IMR-90 (cell line): ENCODE measurements around the gene PIK3C3. TPM values are rescaled to one million over a fixed set of nuclear protein-coding genes. Genes with fewer than 3 reads are reported as not detected.

Experiments used
- ATAC-seq: fragments of 200-7000 bp; cut with Tn5 transposase; 2 replicates; pipeline ENCODE4 v1.9.1; 2020; ENCODE audit warnings: low read depth, mild to moderate bottlenecking, moderate library complexity
- BruUV-seq: library from RNA; stranded (reverse); fragments of 400-500 nt; replicated peaks from 2 replicates; lab custom pipeline; 2021; lab: Mats Ljungman, UMichigan
- CTCF ChIA-PET: fragments of 300-600 bp; formaldehyde crosslinking; extraction: SDS; loops from one replicate; lab custom pipeline; 2021; ENCODE audit warnings: antibody characterized with exemption; lab: Yijun Ruan, JAX
- POLR2A ChIA-PET: fragments of 300-600 bp; sonication (Branson Sonifier 250); formaldehyde crosslinking; loops from one replicate; lab custom pipeline; 2022; ENCODE audit warnings: antibody characterized with exemption; ENCODE audit not compliant: unreplicated experiment; lab: Charles Lee
- DNase-seq: peaks from one replicate; pipeline ENCODE4 v3.0.0; 2013
- H2AFZ ChIP-seq: replicated peaks from 2 replicates; pipeline ENCODE3; 2013; ENCODE audit warnings: low read length, mild to moderate bottlenecking; ENCODE audit not compliant: poor library complexity
- H2AK5ac ChIP-seq: 2 replicates; pipeline ENCODE4 v1.6.1; 2013; ENCODE audit warnings: low read depth, low read length, inconsistent platforms
- H2AK9ac ChIP-seq: replicated peaks from 2 replicates; pipeline ENCODE3; 2013; ENCODE audit warnings: mild to moderate bottlenecking, low read depth, low read length, moderate library complexity; ENCODE audit not compliant: poor library complexity
- H2BK120ac ChIP-seq: 2 replicates; pipeline ENCODE4 v1.6.1; 2013; ENCODE audit warnings: low read depth, low read length, inconsistent platforms
- H2BK15ac ChIP-seq: 3 replicates; pipeline ENCODE4 v1.6.1; 2013; ENCODE audit warnings: low read depth, low read length, inconsistent platforms
- H2BK20ac ChIP-seq: 2 replicates; pipeline ENCODE4 v1.6.1; 2013; ENCODE audit warnings: low read depth, mild to moderate bottlenecking, inconsistent platforms, low read length, moderate library complexity
- H2BK5ac ChIP-seq: 2 replicates; pipeline ENCODE4 v1.6.1; 2013; ENCODE audit warnings: mild to moderate bottlenecking, low read depth, low read length, inconsistent platforms; ENCODE audit not compliant: poor library complexity, severe bottlenecking
- H3K14ac ChIP-seq: replicated peaks from 2 replicates; pipeline ENCODE4 v1.6.1; 2013; ENCODE audit warnings: low read depth, low read length, inconsistent platforms
- H3K18ac ChIP-seq: 2 replicates; pipeline ENCODE4 v1.6.1; 2013; ENCODE audit warnings: low read depth, low read length, control low read depth
- H3K23ac ChIP-seq: 2 replicates; pipeline ENCODE4 v1.6.1; 2013; ENCODE audit warnings: low read depth, low read length, inconsistent platforms
- H3K27ac ChIP-seq: 2 replicates; pipeline ENCODE4 v1.5.1; 2013; ENCODE audit warnings: mild to moderate bottlenecking, control low read depth, low read length; ENCODE audit not compliant: insufficient read depth
- H3K27me3 ChIP-seq: 2 replicates; pipeline ENCODE4 v1.6.1; 2013; ENCODE audit warnings: low read length; ENCODE audit not compliant: control insufficient read depth, insufficient read depth
- H3K36me3 ChIP-seq: 2 replicates; pipeline ENCODE4 v1.6.1; 2013; ENCODE audit warnings: low read length, mixed read lengths; ENCODE audit not compliant: control insufficient read depth, insufficient read depth
- H3K4ac ChIP-seq: 2 replicates; pipeline ENCODE4 v1.6.1; 2013; ENCODE audit warnings: low read depth, low read length, inconsistent platforms
- H3K4me1 ChIP-seq: 2 replicates; pipeline ENCODE4 v1.6.1; 2013; ENCODE audit warnings: low read length, mixed read lengths; ENCODE audit not compliant: control insufficient read depth, insufficient read depth
- H3K4me2 ChIP-seq: 2 replicates; pipeline ENCODE4 v1.6.1; 2013; ENCODE audit warnings: low read depth, mild to moderate bottlenecking, control low read depth, low read length, moderate library complexity
- H3K4me3 ChIP-seq: 2 replicates; pipeline ENCODE4 v1.5.1; 2013; ENCODE audit warnings: low read depth, mild to moderate bottlenecking, control low read depth, low read length, moderate library complexity; ENCODE audit not compliant: insufficient read depth
- H3K56ac ChIP-seq: 2 replicates; pipeline ENCODE4 v1.6.1; 2013; ENCODE audit warnings: low read length, inconsistent platforms; ENCODE audit not compliant: insufficient read depth; ENCODE audit errors: extremely low read depth
- H3K79me1 ChIP-seq, 2 experiments: 2 replicates each; pipeline ENCODE4 v1.6.1; 2013; ENCODE audit warnings: low read length in 2 of 2, inconsistent platforms in 1 of 2, low read depth in 1 of 2
- H3K9ac ChIP-seq: 2 replicates; pipeline ENCODE4 v1.6.1; 2013; ENCODE audit warnings: low read depth, low read length, control low read depth
- H3K9me1 ChIP-seq: 2 replicates; pipeline ENCODE4 v1.6.1; 2013; ENCODE audit warnings: low read length, inconsistent platforms; ENCODE audit not compliant: insufficient read depth
- H3K9me3 ChIP-seq: 2 replicates; pipeline ENCODE4 v1.6.1; 2013; ENCODE audit warnings: low read length; ENCODE audit not compliant: control insufficient read depth, insufficient read depth
- H4K20me1 ChIP-seq: 2 replicates; pipeline ENCODE4 v1.6.1; 2013; ENCODE audit warnings: low read length, inconsistent platforms; ENCODE audit not compliant: insufficient read depth
- H4K5ac ChIP-seq: 2 replicates; pipeline ENCODE4 v1.6.1; 2013; ENCODE audit warnings: mild to moderate bottlenecking, low read depth, low read length, control low read depth
- H4K8ac ChIP-seq, 2 experiments: 2 replicates each; pipeline ENCODE4 v1.6.1; 2013; ENCODE audit warnings: low read depth in 2 of 2, low read length in 2 of 2, control low read depth in 1 of 2, inconsistent platforms in 1 of 2
- H4K91ac ChIP-seq: 2 replicates; pipeline ENCODE4 v1.6.1; 2013; ENCODE audit warnings: low read depth, low read length, inconsistent platforms; ENCODE audit not compliant: insufficient read depth
- BHLHE40 ChIP-seq: fragments of 150-350 bp; IDR thresholded peaks from 2 replicates; pipeline ENCODE4 v1.6.1; 2016; ENCODE audit warnings: mild to moderate bottlenecking, low read depth, low read length
- CEBPB ChIP-seq: IDR thresholded peaks from 2 replicates; pipeline ENCODE4 v1.6.1; 2012; ENCODE audit warnings: low read depth, low read length, improper control_type of control experiment
- CHD1 ChIP-seq: IDR thresholded peaks from 2 replicates; pipeline ENCODE4 v1.6.1; 2012; ENCODE audit warnings: low read depth, low read length, improper control_type of control experiment
- CTCF ChIP-seq: conservative IDR thresholded peaks from 2 replicates; pipeline ENCODE4 v1.5.1; 2012; ENCODE audit warnings: mild to moderate bottlenecking, low read depth, low read length, improper control_type of control experiment
- ELK1 ChIP-seq: fragments of 150-350 bp; IDR thresholded peaks from 2 replicates; pipeline ENCODE4 v1.6.1; 2016; ENCODE audit warnings: low read depth, mild to moderate bottlenecking, low read length, moderate library complexity, borderline replicate concordance
- FOS ChIP-seq: fragments of 150-350 bp; IDR thresholded peaks from 2 replicates; pipeline ENCODE4 v1.6.1; 2016; ENCODE audit warnings: low read depth, low read length
- MAFK ChIP-seq: IDR thresholded peaks from 2 replicates; pipeline ENCODE4 v1.6.1; 2012; ENCODE audit warnings: low read depth, low read length, improper control_type of control experiment
- MAZ ChIP-seq: IDR thresholded peaks from 2 replicates; pipeline ENCODE4 v1.6.1; 2012; ENCODE audit warnings: low read depth, mild to moderate bottlenecking, low read length, improper control_type of control experiment, moderate library complexity, borderline replicate concordance
- MXI1 ChIP-seq: IDR thresholded peaks from 2 replicates; pipeline ENCODE4 v1.6.1; 2012; ENCODE audit warnings: low read depth, mild to moderate bottlenecking, low read length, moderate library complexity, borderline replicate concordance
- NFE2L2 ChIP-seq: fragments of 150-350 bp; IDR thresholded peaks from 2 replicates; pipeline ENCODE4 v1.6.1; 2016; ENCODE audit warnings: low read depth, mild to moderate bottlenecking, low read length
- POLR2A ChIP-seq: IDR thresholded peaks from 2 replicates; pipeline ENCODE4 v1.6.1; 2012; ENCODE audit warnings: mild to moderate bottlenecking, low read depth, low read length
- RAD21 ChIP-seq: IDR thresholded peaks from 2 replicates; pipeline ENCODE4 v1.6.1; 2012; ENCODE audit warnings: low read length, improper control_type of control experiment
- RCOR1 ChIP-seq: IDR thresholded peaks from 2 replicates; pipeline ENCODE4 v1.6.1; 2012; ENCODE audit warnings: mild to moderate bottlenecking, low read length, improper control_type of control experiment; ENCODE audit not compliant: insufficient replicate concordance
- RFX5 ChIP-seq: IDR thresholded peaks from 2 replicates; pipeline ENCODE4 v1.8.0; 2012; ENCODE audit warnings: low read depth, mild to moderate bottlenecking, low read length, moderate library complexity
- SMC3 ChIP-seq: fragments of 150-350 bp; IDR thresholded peaks from 2 replicates; pipeline ENCODE4 v1.6.1; 2016; ENCODE audit warnings: low read depth, mild to moderate bottlenecking, antibody characterized with exemption, low read length, moderate library complexity
- USF2 ChIP-seq: fragments of 150-350 bp; IDR thresholded peaks from 2 replicates; pipeline ENCODE4 v1.6.1; 2017; ENCODE audit warnings: mild to moderate bottlenecking, antibody characterized with exemption, low read length, low read depth
- WGBS, 2 experiments: methylation state at CpG; one replicate each; pipeline versions ENCODE4 v1.1.5 to v1.1.7; 2013; ENCODE audit warnings: missing lambda C conversion rate in 2 of 2; ENCODE audit not compliant: insufficient read length in 1 of 2; ENCODE audit errors: extremely low coverage in 2 of 2; 5-methylcytosine and 5-hydroxymethylcytosine counted together
- dilution Hi-C: fragments of 300-500 bp; cut with HindIII; formaldehyde crosslinking; loops from one replicate; pipeline ENCODE4 v1.14.3; 2018; ENCODE audit warnings: low sequenced_read_pairs; ENCODE audit not compliant: unreplicated experiment
- in situ Hi-C: fragments of 300-500 bp; cut with MboI; formaldehyde crosslinking; loops from 3 replicates; pipeline ENCODE4 v1.14.3; 2019; ENCODE audit warnings: low sequenced_read_pairs, inconsistent platforms, mixed read lengths
- intact Hi-C: fragments of 100-400 bp; cut with micrococcal nuclease; formaldehyde crosslinking; loops from 2 replicates; pipeline ENCODE4 v1.10.0; 2022
- polyA plus RNA-seq, 3 experiments: library from polyadenylated mRNA; depleted of rRNA; stranded (reverse); fragments of >200 nt; gene quantifications; 2 replicates each; pipeline ENCODE4 v1.2.3, GENCODE V29; 2012; ENCODE audit warnings: low replicate concordance in 1 of 3
- total RNA-seq: library from RNA; depleted of rRNA; stranded (reverse); fragments of >200 nt; gene quantifications from 2 replicates; pipeline ENCODE4 v1.2.3, GENCODE V29; 2012

Gene PIK3C3
- total and polyA plus RNA-seq, 2 of the 4 experiments (the other 2 are of a cell fraction), result 41.2 to 57.2 TPM

GRCh38 chr18:42033137-42033810 is 78.2 kb downstream of the PIK3C3 start:
- H2BK120ac ChIP-seq, result no peak overlapping the region
- no peak overlapping the region for H3K27ac ChIP-seq
- no peak overlapping the region for H4K5ac ChIP-seq
- POLR2A ChIA-PET, result no interaction called here
- no peaks in the 10 kb centered on the region for H3K9me1 ChIP-seq
- no peak overlapping the region for H3K9ac ChIP-seq
- intact Hi-C loops, result no loop called here
- CTCF ChIA-PET, result no interaction called here
- H2AFZ ChIP-seq, result no peak overlapping the region
- H3K56ac ChIP-seq, result no peak overlapping the region
- H2BK20ac ChIP-seq, result no peak overlapping the region
- TF ChIP-seq CHD1 (no peak), NFE2L2 (no peak), USF2 (no peak), CTCF (no peak), BHLHE40 (no peak), RFX5 (no peak), SMC3 (no peak), RCOR1 (no peak), RAD21 (no peak), ELK1 (no peak), MXI1 (no peak), FOS (no peak), CEBPB (no peak), MAFK (no peak), POLR2A (no peak), MAZ (no peak)
- no peak overlapping the region for H3K4me3 ChIP-seq
- H3K14ac ChIP-seq, result no peak overlapping the region
- H3K79me1 ChIP-seq, result peaks cover 0 to 4% of the 10 kb centered on the region in 2 experiments; a peak in 2 of 4 replicates
- ATAC-seq, result no peak
- H4K8ac ChIP-seq, result no peak overlapping the region
- H3K4me2 ChIP-seq, result no peak overlapping the region
- H4K91ac ChIP-seq, result no peak overlapping the region
- H2AK9ac ChIP-seq, result no peak overlapping the region
- in situ Hi-C loops, result no loop called here
- no peak overlapping the region for H2AK5ac ChIP-seq
- BruUV-seq, result no TSS peak
- no peak for DNase-seq
- no peak overlapping the region for H3K23ac ChIP-seq
- no peaks in the 10 kb centered on the region for H3K27me3 ChIP-seq
- H3K18ac ChIP-seq, result no peak overlapping the region
- H4K20me1 ChIP-seq, result no peaks in the 10 kb centered on the region
- H2BK5ac ChIP-seq, result no peak overlapping the region
- no peaks in the 10 kb centered on the region for H3K9me3 ChIP-seq
- no CpG with 5 or more reads among the region's 1 CpG for WGBS, 2 experiments
- dilution Hi-C loops, result no loop called here
- H2BK15ac ChIP-seq, result no peak overlapping the region
- peaks cover 1% of the 10 kb centered on the region; the same call in 1 of the 2 replicates for H3K4me1 ChIP-seq
- no peak overlapping the region for H3K4ac ChIP-seq
- peaks cover 18% of the 10 kb centered on the region for H3K36me3 ChIP-seq
